HCT116 (cell line): Measurements from ENCODE around the gene CFAP92. TPM values are rescaled to one million over a fixed set of nuclear protein-coding genes. Genes with fewer than 3 reads are reported as not detected.

Experiments
- ATAC-seq: fragments of 200-7000 bp; cut with Tn5 transposase; 2 replicates; pipeline ENCODE4 v1.9.1; 2020; ENCODE audit warnings: mild to moderate bottlenecking, moderate library complexity
- BruUV-seq: library from RNA; stranded (reverse); fragments of 400-500 nt; replicated peaks from 2 replicates; lab custom pipeline; 2021; lab: Mats Ljungman, UMichigan
- CTCF ChIA-PET: fragments of 300-600 bp; sonication (Branson Sonifier 250); formaldehyde crosslinking; loops from one replicate; lab custom pipeline; 2021; ENCODE audit warnings: antibody characterized with exemption; lab: Charles Lee
- POLR2A ChIA-PET: fragments of 300-600, 350-600 bp; sonication (Branson Sonifier 250); formaldehyde crosslinking; loops from one replicate; lab custom pipeline; 2021; ENCODE audit warnings: antibody characterized with exemption; lab: Charles Lee
- RAD21 ChIA-PET, 2 experiments: fragments of 300-600 bp; sonication (Branson Sonifier 250); formaldehyde crosslinking; loops; one replicate each; lab custom pipeline; 2023; ENCODE audit warnings: low total read pairs in 2 of 2; ENCODE audit not compliant: uncharacterized antibody in 2 of 2, unreplicated experiment in 2 of 2, low non-redundant PET in 1 of 2; lab: Charles Lee
- DNase-seq: peaks from one replicate; pipeline ENCODE4 v3.0.0-alpha.2; 2010; ENCODE audit warnings: low read depth, low spot score
- H2AFZ ChIP-seq: fragments of 200-600 bp; shearing (Covaris generic), sonication (generic); 2 replicates; pipeline ENCODE4 v1.6.1; 2017; ENCODE audit warnings: low read depth, mixed run types, mixed read lengths, antibody characterized with exemption, low read length; ENCODE audit not compliant: poor library complexity, severe bottlenecking
- H3K27ac ChIP-seq: 2 replicates; pipeline ENCODE4 v1.5.1; 2012; ENCODE audit warnings: low read depth, low read length
- H3K27me3 ChIP-seq: fragments of 200-600 bp; sonication (generic); 2 replicates; pipeline ENCODE4 v1.6.1; 2016; ENCODE audit warnings: mixed run types, low read length, mixed read lengths; ENCODE audit not compliant: insufficient read depth
- H3K36me3 ChIP-seq, 2 experiments: fragments of 200-500 bp in 1 of 2; fragments of 200-600 bp in 1 of 2; sonication (Bioruptor generic) in 1 of 2; sonication (generic) in 1 of 2; 2 replicates each; pipeline versions ENCODE4 v1.5.1 to v1.6.1; 2014 to 2016; ENCODE audit warnings: low read length in 2 of 2, inconsistent platforms in 1 of 2, mixed read lengths in 1 of 2, mixed run types in 1 of 2; ENCODE audit not compliant: insufficient read depth in 2 of 2, control insufficient read depth in 1 of 2
- H3K4me1 ChIP-seq, 2 experiments: fragments of 200-600 bp in 1 of 2; sonication (generic) in 1 of 2; 2 replicates each; pipeline versions ENCODE4 v1.5.1 to v1.6.1; 2012 to 2017; ENCODE audit warnings: low read length in 2 of 2, inconsistent platforms in 1 of 2, mild to moderate bottlenecking in 1 of 2, mixed read lengths in 1 of 2, mixed run types in 1 of 2, moderate library complexity in 1 of 2; ENCODE audit not compliant: insufficient read depth in 2 of 2, control insufficient read depth in 1 of 2
- H3K4me2 ChIP-seq: fragments of 200-600 bp; sonication (generic); 2 replicates; pipeline ENCODE4 v1.6.1; 2017; ENCODE audit warnings: mixed run types, low read length, mixed read lengths
- H3K4me3 ChIP-seq, 2 experiments: fragments of 200-600 bp in 1 of 2; sonication (generic) in 1 of 2; replicated peaks in 1 of 2; 2 replicates each; pipeline ENCODE4 v1.5.1; 2011 to 2016; ENCODE audit warnings: low read length in 2 of 2, control low read depth in 1 of 2, low read depth in 1 of 2, mild to moderate bottlenecking in 1 of 2, mixed read lengths in 1 of 2, mixed run types in 1 of 2
- H3K79me2 ChIP-seq: fragments of 200-600 bp; sonication (generic); 2 replicates; pipeline ENCODE4 v1.6.1; 2017; ENCODE audit warnings: mild to moderate bottlenecking, mixed run types, low read length, moderate library complexity, mixed read lengths; ENCODE audit not compliant: insufficient read depth
- H3K9ac ChIP-seq: fragments of 200-600 bp; sonication (generic); 2 replicates; pipeline ENCODE4 v1.6.1; 2016; ENCODE audit warnings: low read length, mixed read lengths
- H3K9me2 ChIP-seq: fragments of 200-600 bp; sonication (generic), shearing (Covaris generic); 2 replicates; pipeline ENCODE4 v1.6.1; 2017; ENCODE audit warnings: mixed run types, mild to moderate bottlenecking, moderate library complexity; ENCODE audit not compliant: insufficient read depth
- H3K9me3 ChIP-seq, 2 experiments: fragments of 200-500 bp in 1 of 2; fragments of 200-600 bp in 1 of 2; sonication (Bioruptor generic) in 1 of 2; sonication (generic) in 1 of 2; 2 replicates each; pipeline ENCODE4 v1.6.1; 2014 to 2017; ENCODE audit warnings: low read length in 2 of 2, mixed read lengths in 2 of 2, inconsistent platforms in 1 of 2, low read depth in 1 of 2, mild to moderate bottlenecking in 1 of 2, mixed run types in 1 of 2, moderate library complexity in 1 of 2; ENCODE audit not compliant: control insufficient read depth in 1 of 2, insufficient read depth in 1 of 2
- H4K20me1 ChIP-seq: fragments of 200-600 bp; sonication (generic), shearing (Covaris generic); 2 replicates; pipeline ENCODE4 v1.6.1; 2017; ENCODE audit warnings: mixed run types, mild to moderate bottlenecking, moderate library complexity; ENCODE audit not compliant: insufficient read depth
- CBX3 ChIP-seq: IDR thresholded peaks from 2 replicates; pipeline ENCODE4 v1.6.1; 2012; ENCODE audit warnings: low read depth
- CEBPB ChIP-seq: IDR thresholded peaks from 2 replicates; pipeline ENCODE4 v1.6.1; 2012; ENCODE audit warnings: low read depth
- EGR1 ChIP-seq: IDR thresholded peaks from 2 replicates; pipeline ENCODE4 v1.6.1; 2012; ENCODE audit warnings: low read depth
- ELF1 ChIP-seq: IDR thresholded peaks from 2 replicates; pipeline ENCODE4 v1.6.1; 2012; ENCODE audit warnings: low read depth, borderline replicate concordance
- EZH2 ChIP-seq: fragments of 200-600 bp; sonication (generic); IDR thresholded peaks from 2 replicates; pipeline ENCODE4 v1.6.1; 2017; ENCODE audit warnings: antibody characterized with exemption, mixed run types
- EZH2phosphoT487 ChIP-seq: fragments of 200-600 bp; IDR thresholded peaks from 2 replicates; pipeline ENCODE4 v1.6.1; 2018; ENCODE audit warnings: antibody characterized with exemption, borderline replicate concordance
- FOSL1 ChIP-seq: IDR thresholded peaks from 2 replicates; pipeline ENCODE4 v1.6.1; 2012; ENCODE audit warnings: low read depth
- JUND ChIP-seq: IDR thresholded peaks from 2 replicates; pipeline ENCODE4 v1.6.1; 2012
- POLR2AphosphoS5 ChIP-seq: IDR thresholded peaks from 2 replicates; pipeline ENCODE4 v1.6.1; 2011; ENCODE audit warnings: mild to moderate bottlenecking, low read depth, low read length, moderate library complexity
- RAD21 ChIP-seq: IDR thresholded peaks from 2 replicates; pipeline ENCODE4 v1.6.1; 2012; ENCODE audit warnings: low read depth, mild to moderate bottlenecking
- REST ChIP-seq: IDR thresholded peaks from 2 replicates; pipeline ENCODE4 v1.6.1; 2012; ENCODE audit warnings: low read depth
- SRF ChIP-seq: IDR thresholded peaks from 2 replicates; pipeline ENCODE4 v1.6.1; 2012; ENCODE audit warnings: low read depth
- YY1 ChIP-seq: IDR thresholded peaks from 2 replicates; pipeline ENCODE4 v1.6.1; 2011; ENCODE audit warnings: low read length, low read depth, moderate library complexity, mild to moderate bottlenecking; ENCODE audit not compliant: insufficient replicate concordance; ENCODE audit errors: extremely low read depth
- intact Hi-C: fragments of 100-400 bp; cut with micrococcal nuclease; formaldehyde crosslinking; loops from 2 replicates; pipeline ENCODE4 v1.10.0; 2022
- total RNA-seq: library from RNA; stranded (reverse); gene quantifications from one replicate; pipeline ENCODE4 v1.2.1, GENCODE V29; 2021; ENCODE audit not compliant: unreplicated experiment
- TF ChIP-seq, protein P1 (sequence below): IDR thresholded peaks from 2 replicates; pipeline ENCODE4 v1.6.1; 2012
- TF ChIP-seq, protein P2 (sequence below): IDR thresholded peaks from 2 replicates; pipeline ENCODE4 v1.6.1; 2011; ENCODE audit warnings: mild to moderate bottlenecking, low read length, moderate library complexity; ENCODE audit not compliant: insufficient replicate concordance; ENCODE audit errors: extremely low read depth
- TF ChIP-seq, protein P3 (sequence below): IDR thresholded peaks from 2 replicates; pipeline ENCODE4 v1.6.1; 2012

CFAP92 gene
- total RNA-seq, 1 experiment from 2014 or later: 3.6 TPM

DNA sequence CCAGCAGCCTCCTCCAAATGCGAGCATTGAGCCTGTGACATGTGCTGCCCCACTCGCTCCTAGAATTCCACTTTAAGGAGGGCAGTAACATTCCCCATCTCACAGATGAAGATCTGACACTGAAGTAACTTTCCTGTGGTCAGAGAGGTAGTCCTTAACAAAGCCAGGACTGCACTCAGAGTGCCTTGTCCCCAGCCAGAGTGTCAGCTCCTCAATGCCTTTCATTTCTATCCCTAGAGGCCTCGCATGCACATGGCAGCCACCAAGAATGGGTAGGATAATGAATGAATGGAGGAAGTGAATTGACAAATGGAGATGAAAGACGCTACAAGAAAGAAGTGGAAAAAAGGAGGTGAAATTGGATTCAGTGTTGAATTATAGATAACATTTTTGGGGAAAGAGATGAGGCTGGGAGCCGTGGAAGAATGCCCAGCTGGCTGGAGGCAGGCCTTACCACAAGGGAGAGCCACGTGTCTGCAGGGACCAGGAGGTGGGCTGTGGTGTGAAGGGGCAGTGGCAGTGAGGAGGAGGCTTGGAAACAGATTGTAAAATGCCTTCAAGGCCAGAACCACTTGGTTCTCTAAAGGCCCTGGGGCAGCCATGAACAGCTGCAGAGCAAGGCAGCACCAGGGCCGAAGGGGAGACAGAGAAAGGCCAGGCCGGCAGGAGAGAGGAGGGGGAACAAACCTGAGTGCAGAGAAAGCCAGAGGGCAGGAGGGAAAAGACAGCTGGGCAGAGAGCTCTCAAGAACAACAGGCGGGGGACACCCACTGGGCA is 10.4 kb downstream of the CFAP92 start:
- CTCF ChIA-PET: no interaction called here

More for the DNA sequence above, 10.4 kb downstream of the CFAP92 start:
- Histone ChIP-seq H3K79me2 (no peaks in the 10 kb centered on the region), H3K36me3 (no peaks in the 10 kb centered on the region), H3K27ac (no peak overlapping the region), H3K27me3 (no peaks in the 10 kb centered on the region), H3K9me3 (no peaks in the 10 kb centered on the region), H3K9me2 (no peaks in the 10 kb centered on the region), H3K4me2 (no peak overlapping the region), H3K4me1 (no peaks in the 10 kb centered on the region), H2AFZ (no peak overlapping the region), H3K9ac (no peak overlapping the region), H3K4me3 (no peak overlapping the region), H4K20me1 (no peaks in the 10 kb centered on the region)
- ChIA-PET RAD21 (no interaction called here), POLR2A (no interaction called here)
- no peak for DNase-seq
- no TSS peak for BruUV-seq
- intact Hi-C loops: no loop called here
- TF ChIP-seq POLR2AphosphoS5: no peak
- TF ChIP-seq, protein P1, sequence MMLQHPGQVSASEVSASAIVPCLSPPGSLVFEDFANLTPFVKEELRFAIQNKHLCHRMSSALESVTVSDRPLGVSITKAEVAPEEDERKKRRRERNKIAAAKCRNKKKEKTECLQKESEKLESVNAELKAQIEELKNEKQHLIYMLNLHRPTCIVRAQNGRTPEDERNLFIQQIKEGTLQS: no peak
- TF ChIP-seq, protein P2, sequence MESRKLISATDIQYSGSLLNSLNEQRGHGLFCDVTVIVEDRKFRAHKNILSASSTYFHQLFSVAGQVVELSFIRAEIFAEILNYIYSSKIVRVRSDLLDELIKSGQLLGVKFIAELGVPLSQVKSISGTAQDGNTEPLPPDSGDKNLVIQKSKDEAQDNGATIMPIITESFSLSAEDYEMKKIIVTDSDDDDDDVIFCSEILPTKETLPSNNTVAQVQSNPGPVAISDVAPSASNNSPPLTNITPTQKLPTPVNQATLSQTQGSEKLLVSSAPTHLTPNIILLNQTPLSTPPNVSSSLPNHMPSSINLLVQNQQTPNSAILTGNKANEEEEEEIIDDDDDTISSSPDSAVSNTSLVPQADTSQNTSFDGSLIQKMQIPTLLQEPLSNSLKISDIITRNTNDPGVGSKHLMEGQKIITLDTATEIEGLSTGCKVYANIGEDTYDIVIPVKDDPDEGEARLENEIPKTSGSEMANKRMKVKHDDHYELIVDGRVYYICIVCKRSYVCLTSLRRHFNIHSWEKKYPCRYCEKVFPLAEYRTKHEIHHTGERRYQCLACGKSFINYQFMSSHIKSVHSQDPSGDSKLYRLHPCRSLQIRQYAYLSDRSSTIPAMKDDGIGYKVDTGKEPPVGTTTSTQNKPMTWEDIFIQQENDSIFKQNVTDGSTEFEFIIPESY: no peak
- TF ChIP-seq YY1: no peak
- TF ChIP-seq EZH2phosphoT487: no peak
- TF ChIP-seq EGR1: no peak
- TF ChIP-seq FOSL1: no peak
- TF ChIP-seq, protein P3, sequence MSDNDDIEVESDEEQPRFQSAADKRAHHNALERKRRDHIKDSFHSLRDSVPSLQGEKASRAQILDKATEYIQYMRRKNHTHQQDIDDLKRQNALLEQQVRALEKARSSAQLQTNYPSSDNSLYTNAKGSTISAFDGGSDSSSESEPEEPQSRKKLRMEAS: no peak
- no peak for TF ChIP-seq REST
- TF ChIP-seq CEBPB: no peak
- no peak for TF ChIP-seq RAD21
- TF ChIP-seq JUND: no peak
- TF ChIP-seq SRF: no peak
- no peak for TF ChIP-seq EZH2
- no peak for TF ChIP-seq ELF1
- no peak for TF ChIP-seq CBX3
- no peak for ATAC-seq
